K562 treated with DMSO at 1 percent for 4 hours (cell line): ENCODE data around the gene BOC. TPM values are rescaled to one million over a fixed set of nuclear protein-coding genes. Genes with fewer than 3 reads are reported as not detected.

Source experiments
- total RNA-seq: library from RNA; unstranded; fragments of 300-600 nt; gene quantifications from 2 replicates; pipeline ENCODE4 v1.2.3, GENCODE V29; 2022; ENCODE audit not compliant: insufficient read depth

BOC gene, protein sequence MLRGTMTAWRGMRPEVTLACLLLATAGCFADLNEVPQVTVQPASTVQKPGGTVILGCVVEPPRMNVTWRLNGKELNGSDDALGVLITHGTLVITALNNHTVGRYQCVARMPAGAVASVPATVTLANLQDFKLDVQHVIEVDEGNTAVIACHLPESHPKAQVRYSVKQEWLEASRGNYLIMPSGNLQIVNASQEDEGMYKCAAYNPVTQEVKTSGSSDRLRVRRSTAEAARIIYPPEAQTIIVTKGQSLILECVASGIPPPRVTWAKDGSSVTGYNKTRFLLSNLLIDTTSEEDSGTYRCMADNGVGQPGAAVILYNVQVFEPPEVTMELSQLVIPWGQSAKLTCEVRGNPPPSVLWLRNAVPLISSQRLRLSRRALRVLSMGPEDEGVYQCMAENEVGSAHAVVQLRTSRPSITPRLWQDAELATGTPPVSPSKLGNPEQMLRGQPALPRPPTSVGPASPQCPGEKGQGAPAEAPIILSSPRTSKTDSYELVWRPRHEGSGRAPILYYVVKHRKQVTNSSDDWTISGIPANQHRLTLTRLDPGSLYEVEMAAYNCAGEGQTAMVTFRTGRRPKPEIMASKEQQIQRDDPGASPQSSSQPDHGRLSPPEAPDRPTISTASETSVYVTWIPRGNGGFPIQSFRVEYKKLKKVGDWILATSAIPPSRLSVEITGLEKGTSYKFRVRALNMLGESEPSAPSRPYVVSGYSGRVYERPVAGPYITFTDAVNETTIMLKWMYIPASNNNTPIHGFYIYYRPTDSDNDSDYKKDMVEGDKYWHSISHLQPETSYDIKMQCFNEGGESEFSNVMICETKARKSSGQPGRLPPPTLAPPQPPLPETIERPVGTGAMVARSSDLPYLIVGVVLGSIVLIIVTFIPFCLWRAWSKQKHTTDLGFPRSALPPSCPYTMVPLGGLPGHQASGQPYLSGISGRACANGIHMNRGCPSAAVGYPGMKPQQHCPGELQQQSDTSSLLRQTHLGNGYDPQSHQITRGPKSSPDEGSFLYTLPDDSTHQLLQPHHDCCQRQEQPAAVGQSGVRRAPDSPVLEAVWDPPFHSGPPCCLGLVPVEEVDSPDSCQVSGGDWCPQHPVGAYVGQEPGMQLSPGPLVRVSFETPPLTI
- total RNA-seq: not detected in 2 replicates

DNA sequence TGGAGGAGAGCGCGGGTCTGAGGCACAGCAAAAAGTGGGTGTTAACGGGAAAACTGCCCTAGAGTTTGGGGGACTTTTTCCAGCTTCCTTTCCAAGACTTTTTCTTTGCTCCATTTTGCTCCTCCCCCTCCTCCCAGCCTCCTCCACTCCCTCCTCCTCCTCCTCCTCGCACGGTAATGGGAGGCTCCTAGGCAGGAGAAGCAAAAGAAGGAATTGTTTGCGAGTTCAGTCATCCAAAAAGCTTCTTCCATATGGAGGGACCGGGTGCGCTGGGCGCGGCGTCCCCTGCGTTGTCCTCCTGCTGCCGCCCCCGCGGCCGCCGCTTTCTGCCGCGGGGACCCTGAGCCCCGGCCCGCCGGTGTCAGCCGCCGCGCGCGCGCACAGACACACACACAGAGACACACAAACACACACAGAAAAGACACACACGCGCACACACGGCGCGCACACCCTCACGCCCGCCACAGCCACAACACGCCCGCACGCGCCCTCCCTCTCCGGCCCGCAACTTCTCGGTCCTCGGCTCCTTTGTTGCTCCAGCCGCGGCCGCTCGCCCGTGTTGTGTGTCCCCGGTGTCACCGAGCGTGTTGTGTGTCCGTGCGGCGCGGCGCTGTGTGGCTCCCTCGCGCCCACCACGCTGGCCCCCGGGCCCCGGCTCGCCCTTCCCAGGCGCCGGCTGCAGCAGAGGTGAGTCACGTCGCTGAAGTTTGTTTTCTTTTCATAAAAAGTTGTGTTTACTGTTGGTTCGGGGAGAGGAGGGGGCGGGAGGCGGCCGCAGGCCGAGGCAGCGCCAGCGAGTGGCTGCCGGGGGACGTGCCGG, at the start of gene BOC:
Gene BOC, plus strand, starts transcription at position 228 of the 820 bp plus-strand sequence. CDS start 38,246 bp downstream, outside the sequence.

Other genes starting within 250 kb of the BOC start
- gene CD200R1, start 236.5 kb upstream of the BOC start, total RNA-seq: not detected in 2 replicates
- gene GTPBP8, start 220.6 kb upstream of the BOC start, total RNA-seq: 11.3 and 13.9 TPM in 2 replicates
- gene CFAP44, start 229.9 kb downstream of the BOC start, total RNA-seq: 0.87 and 1.9 TPM in 2 replicates